Endothelial cell of umbilical vein (primary cell): ENCODE results near the gene RTEL1. TPM values are rescaled to one million over a fixed set of nuclear protein-coding genes. Genes with fewer than 3 reads are reported as not detected.
"Not testable (repeated sequence)": the region's sequence is repeated elsewhere in the genome, so short reads cannot be mapped to it uniquely, and the experiment has no call there.

Experiments used
- BruUV-seq: library from RNA; stranded (reverse); fragments of 400-500 nt; replicated peaks from 2 replicates; lab custom pipeline; 2021; lab: Mats Ljungman, UMichigan
- CTCF ChIA-PET: fragments of 300-600, 350-600 bp; sonication (Branson Sonifier 250); formaldehyde crosslinking; loops from one replicate; lab custom pipeline; 2021; ENCODE audit warnings: antibody characterized with exemption, inconsistent platforms; lab: Charles Lee
- POLR2A ChIA-PET: fragments of 300-600, 350-600 bp; sonication (Branson Sonifier 250); formaldehyde crosslinking; loops from one replicate; lab custom pipeline; 2021; ENCODE audit warnings: antibody characterized with exemption, inconsistent platforms; lab: Charles Lee
- DNase-seq: peaks from one replicate; pipeline ENCODE4 v3.0.0-alpha.2; 2011; ENCODE audit warnings: low read depth, low spot score
- FAIRE-seq: peaks from 2 replicates; lab custom pipeline; 2011; peaks lifted over from hg19 to GRCh38; lab: Jason Lieb, UNC
- H2AFZ ChIP-seq: 2 replicates; pipeline ENCODE4 v1.6.0; 2012; ENCODE audit warnings: low read depth, low read length, control low read depth, inconsistent platforms
- H3K27ac ChIP-seq: 2 replicates; pipeline ENCODE4 v1.5.1; 2011; ENCODE audit warnings: low read depth, mild to moderate bottlenecking, control low read depth, low read length, moderate library complexity; ENCODE audit not compliant: insufficient read depth
- H3K27me3 ChIP-seq, 2 experiments: 2 replicates each; pipeline versions ENCODE4 v1.6.0 to v1.6.1; 2011; ENCODE audit warnings: low read length in 2 of 2, mixed read lengths in 1 of 2; ENCODE audit not compliant: control insufficient read depth in 2 of 2, insufficient read depth in 2 of 2
- H3K36me3 ChIP-seq, 2 experiments: 2 replicates in 1 of 2; 3 replicates in 1 of 2; pipeline ENCODE4 v1.5.1; 2011; ENCODE audit warnings: low read length in 2 of 2, mild to moderate bottlenecking in 1 of 2, moderate library complexity in 1 of 2; ENCODE audit not compliant: control insufficient read depth in 2 of 2, insufficient read depth in 2 of 2; ENCODE audit errors: extremely low read depth in 1 of 2
- H3K4me1 ChIP-seq: 3 replicates; pipeline ENCODE4 v1.5.1; 2011; ENCODE audit warnings: mild to moderate bottlenecking, low read length; ENCODE audit not compliant: control insufficient read depth, insufficient read depth; ENCODE audit errors: extremely low read depth
- H3K4me2 ChIP-seq: 2 replicates; pipeline ENCODE4 v1.6.1; 2011; ENCODE audit warnings: low read length, control low read depth, mixed read lengths; ENCODE audit not compliant: insufficient read depth
- H3K4me3 ChIP-seq, 3 experiments: fragments of 200-600 bp in 1 of 3; sonication (generic), shearing (Covaris generic) in 1 of 3; replicated peaks in 1 of 3; 2 replicates each; pipeline ENCODE4 v1.5.1; 2011 to 2016; ENCODE audit warnings: control low read depth in 3 of 3, low read length in 3 of 3, mild to moderate bottlenecking in 2 of 3, inconsistent platforms in 1 of 3, low read depth in 1 of 3, moderate library complexity in 1 of 3; ENCODE audit not compliant: insufficient read depth in 1 of 3
- H3K79me2 ChIP-seq: 2 replicates; pipeline ENCODE4 v1.6.0; 2012; ENCODE audit warnings: low read length, inconsistent platforms; ENCODE audit not compliant: control insufficient read depth, insufficient read depth
- H3K9ac ChIP-seq: replicated peaks from 2 replicates; pipeline ENCODE3; 2011; ENCODE audit warnings: low read length, control low read depth; ENCODE audit not compliant: insufficient read depth; ENCODE audit errors: extremely low read depth
- H3K9me1 ChIP-seq: replicated peaks from 3 replicates; pipeline ENCODE4 v1.6.0; 2011; ENCODE audit warnings: mild to moderate bottlenecking, low read length; ENCODE audit not compliant: control insufficient read depth, insufficient read depth; ENCODE audit errors: extremely low read depth
- H3K9me3 ChIP-seq: replicated peaks from 2 replicates; pipeline ENCODE4 v1.5.1; 2012; ENCODE audit warnings: low read length, inconsistent platforms; ENCODE audit not compliant: control insufficient read depth, insufficient read depth
- H4K20me1 ChIP-seq: replicated peaks from 2 replicates; pipeline ENCODE3; 2011; ENCODE audit warnings: mild to moderate bottlenecking, low read length; ENCODE audit not compliant: control insufficient read depth, insufficient read depth; ENCODE audit errors: extremely low read depth
- EZH2 ChIP-seq: IDR thresholded peaks from 2 replicates; pipeline ENCODE4 v1.6.1; 2012; ENCODE audit warnings: borderline replicate concordance, low read depth, mild to moderate bottlenecking, moderate library complexity, low read length, inconsistent platforms; ENCODE audit not compliant: severe bottlenecking
- FOS ChIP-seq: IDR thresholded peaks from 2 replicates; pipeline ENCODE4 v1.6.1; 2011; ENCODE audit warnings: mild to moderate bottlenecking, low read length, moderate library complexity, borderline replicate concordance; ENCODE audit not compliant: insufficient read depth
- JUN ChIP-seq: IDR thresholded peaks from 2 replicates; pipeline ENCODE4 v1.6.1; 2011; ENCODE audit warnings: borderline replicate concordance, low read depth; ENCODE audit not compliant: insufficient read length, insufficient read depth
- POLR2A ChIP-seq: IDR thresholded peaks from 2 replicates; pipeline ENCODE4 v1.6.1; 2012; ENCODE audit warnings: low read depth, mild to moderate bottlenecking, control low read depth, low read length
- dilution Hi-C: fragments of 300-500 bp; cut with MboI; formaldehyde crosslinking; loops from one replicate; pipeline ENCODE4 v1.15.0; 2019; ENCODE audit warnings: low sequenced_read_pairs; ENCODE audit not compliant: extremely low pct_ligation_motif_present
- intact Hi-C: fragments of 100-400 bp; cut with micrococcal nuclease; formaldehyde crosslinking; loops from one replicate; pipeline ENCODE4 v1.10.0; 2022
- polyA plus RNA-seq, 4 experiments: library from polyadenylated mRNA; depleted of rRNA in 3 of 4; stranded (reverse) in 3 of 4; unstranded in 1 of 4; fragments of >200 nt; gene quantifications; 2 replicates each; pipeline versions ENCODE4 v1.2.1 to v1.2.3, GENCODE V29; 2011 to 2012; ENCODE audit warnings: missing spikeins in 1 of 4
- total RNA-seq: library from RNA; stranded (reverse); gene quantifications from 2 replicates; pipeline ENCODE4 v1.2.3, GENCODE V29; 2021

RTEL1 gene
- total and polyA plus RNA-seq, 2 donors (not counting 3 experiments of a cell fraction or from before 2014, with no cell fraction given) = 17.0 to 44.9 TPM

GRCh38 chr20:63658749-63659187 is 656 bp downstream of the RTEL1 start:
- BruUV-seq = no TSS peak
- H3K27ac ChIP-seq = peak overlapping the region; percentile 50
- H3K9me3 ChIP-seq = no peaks in the 10 kb centered on the region
- H3K36me3 ChIP-seq = peaks cover 0 to 17% of the 10 kb centered on the region in 2 experiments
- intact Hi-C loops = loop anchor here (1.0 to 2.0 kb wide), 6 partner anchors 24 to 206 kb away; partner anchors contain the start of gene ARFRP1
- peak overlapping the region; percentile 75 for H3K4me2 ChIP-seq
- dilution Hi-C loops = no loop called here
- H3K4me3 ChIP-seq = peak overlapping the region; percentile 60 to 83 (median 62)
- ChIA-PET CTCF (interaction anchor here (1.0 to 2.6 kb wide), 6 partner anchors 10 to 82 kb away, joined by 3 to 17 read pairs (median 8); partner anchors contain the start of genes ARFRP1 and ZGPAT), POLR2A (interaction anchor here (1.0 to 1.1 kb wide), 4 partner anchors 17 to 138 kb away, joined by 3 to 6 read pairs (median 4); partner anchors contain the start of genes ARFRP1, PPDPF and ZGPAT)
- H2AFZ ChIP-seq = peak overlapping the region; percentile 60
- DNase-seq (no peak), FAIRE-seq (no peak)
- peaks cover 10% of the 10 kb centered on the region for H3K4me1 ChIP-seq
- no peaks in the 10 kb centered on the region for H4K20me1 ChIP-seq
- no peaks in the 10 kb centered on the region for H3K9me1 ChIP-seq
- peaks cover 15% of the 10 kb centered on the region for H3K79me2 ChIP-seq
- H3K27me3 ChIP-seq = no peaks in the 10 kb centered on the region
- peak overlapping the region; percentile 61 for H3K9ac ChIP-seq
- TF ChIP-seq FOS (no peak), POLR2A (peak; percentile 1)

- no TSS peak for BruUV-seq
- intact Hi-C loops (loop anchor here (2.0 kb wide), 3 partner anchors 31 to 47 kb away; partner anchors contain the start of gene ARFRP1), dilution Hi-C loops (no loop called here)
- no peaks in the 10 kb centered on the region for H3K9me1 ChIP-seq
- TF ChIP-seq POLR2A (no peak), FOS (no peak), EZH2 (no peak), JUN (no peak)
- H3K4me2 ChIP-seq = peak overlapping the region; percentile 75
- H3K27me3 ChIP-seq = no peaks in the 10 kb centered on the region
- no peak overlapping the region for H3K9ac ChIP-seq
- peaks cover 18% of the 10 kb centered on the region for H3K79me2 ChIP-seq
- H3K4me3 ChIP-seq = peak overlapping the region in 2 of 3 experiments; percentile 62 to 83
- no peak overlapping the region for H3K27ac ChIP-seq
- H3K9me3 ChIP-seq = no peaks in the 10 kb centered on the region
- ChIA-PET POLR2A (no interaction called here), CTCF (interaction anchor here (2.6 kb wide), 1 partner anchor 22 kb away, joined by 17 read pairs; no protein-coding TSS in a partner anchor)
- H2AFZ ChIP-seq = no peak overlapping the region
- peaks cover 10% of the 10 kb centered on the region for H3K4me1 ChIP-seq
- no peak for FAIRE-seq
- H3K36me3 ChIP-seq = peaks cover 0 to 19% of the 10 kb centered on the region in 2 experiments
- no peak for DNase-seq
- no peaks in the 10 kb centered on the region for H4K20me1 ChIP-seq
Measured at GRCh38 chr20:63659370-63659769, 1.3 kb downstream of the RTEL1 start.

- BruUV-seq, POLR2A ChIA-PET, H3K9ac ChIP-seq, H3K27ac ChIP-seq, DNase-seq, H3K9me1 ChIP-seq, H3K27me3 ChIP-seq, H2AFZ ChIP-seq, dilution Hi-C loops, H3K4me3 ChIP-seq, intact Hi-C loops, H3K9me3 ChIP-seq, H3K4me2 ChIP-seq, H4K20me1 ChIP-seq, FAIRE-seq, H3K4me1 ChIP-seq: not testable (repeated sequence)
- peaks cover 18% of the 10 kb centered on the region for H3K79me2 ChIP-seq
- peaks cover 0 to 24% of the 10 kb centered on the region in 2 experiments for H3K36me3 ChIP-seq
- CTCF ChIA-PET = interaction anchor here (2.6 kb wide), 1 partner anchor 22 kb away, joined by 11 read pairs; no protein-coding TSS in a partner anchor
Measured at GRCh38 chr20:63660174-63660573, 2.1 kb downstream of the RTEL1 start.
